HG03571 (cell line): ENCODE measurements around the gene RNF183.

Experiments
- ATAC-seq: cut with Tn5 transposase; IDR thresholded peaks from one replicate; pipeline ENCODE4 v1.9.1; 2021; ENCODE audit not compliant: unreplicated experiment

RNF183 gene

GRCh38 chr9:113302792-113303418 is at the start of gene RNF183:
Gene RNF183, minus strand, starts transcription at chr9:113303376. Its CDS starts 5,192 bp downstream, at chr9:113298184.
- ATAC-seq = no peak

GRCh38 chr9:113352411-113352810 is 49.2 kb upstream of the RNF183 start:
- no peak for ATAC-seq

- ATAC-seq = no peak
Observed at GRCh38 chr9:113352006-113352405, 48.8 kb upstream of the RNF183 start.

- ATAC-seq = no peak
Observed at GRCh38 chr9:113350937-113351336, 47.8 kb upstream of the RNF183 start.

- no peak for ATAC-seq
Observed at GRCh38 chr9:113350107-113350661, 47.0 kb upstream of the RNF183 start.

GRCh38 chr9:113349445-113350094 is 46.4 kb upstream of the RNF183 start, which contains the start of gene BSPRY:
Gene BSPRY, plus strand, starts transcription at chr9:113349541. Its CDS starts 39 bp downstream, at chr9:113349580.
- ATAC-seq = no peak

- ATAC-seq = no peak
Observed at GRCh38 chr9:113349066-113349444, 45.9 kb upstream of the RNF183 start.

- no peak for ATAC-seq
Observed at GRCh38 chr9:113348437-113348836, 45.3 kb upstream of the RNF183 start.

GRCh38 chr9:113345671-113346070 is 42.5 kb upstream of the RNF183 start:
- ATAC-seq = no peak

- ATAC-seq = no peak
Observed at GRCh38 chr9:113345190-113345589, 42.0 kb upstream of the RNF183 start.

- no peak for ATAC-seq
Observed at GRCh38 chr9:113343732-113344231, 40.6 kb upstream of the RNF183 start.

- no peak for ATAC-seq
Observed at GRCh38 chr9:113341712-113342410, 38.7 kb upstream of the RNF183 start.

- ATAC-seq = peak; percentile 98
Observed at GRCh38 chr9:113340011-113340699, 37.0 kb upstream of the RNF183 start, which contains the start of gene WDR31. Gene WDR31, minus strand, starts transcription at chr9:113340275. Its CDS starts 8,253 bp downstream, at chr9:113332022.

- ATAC-seq = no peak
Observed at GRCh38 chr9:113337714-113338113, 34.5 kb upstream of the RNF183 start.

GRCh38 chr9:113331780-113332179 is 28.6 kb upstream of the RNF183 start:
- ATAC-seq = no peak

GRCh38 chr9:113328045-113328782 is 25.0 kb upstream of the RNF183 start:
- ATAC-seq = no peak

GRCh38 chr9:113326230-113326629 is 23.1 kb upstream of the RNF183 start:
- no peak for ATAC-seq

- ATAC-seq = no peak
Observed at GRCh38 chr9:113322671-113323070, 19.5 kb upstream of the RNF183 start.

GRCh38 chr9:113320051-113320450 is 16.9 kb upstream of the RNF183 start:
- ATAC-seq = no peak

- ATAC-seq = no peak
Observed at GRCh38 chr9:113319054-113319453, 15.9 kb upstream of the RNF183 start.
